HG03139 (cell line): Measurements from ENCODE around the gene AKAP6.
"Not testable (repeated sequence)": the region's sequence is repeated elsewhere in the genome, so short reads cannot be mapped to it uniquely, and the experiment has no call there.

Source experiments
- ATAC-seq: cut with Tn5 transposase; IDR thresholded peaks from one replicate; pipeline ENCODE4 v1.9.1; 2021; ENCODE audit not compliant: unreplicated experiment

AKAP6 gene

DNA sequence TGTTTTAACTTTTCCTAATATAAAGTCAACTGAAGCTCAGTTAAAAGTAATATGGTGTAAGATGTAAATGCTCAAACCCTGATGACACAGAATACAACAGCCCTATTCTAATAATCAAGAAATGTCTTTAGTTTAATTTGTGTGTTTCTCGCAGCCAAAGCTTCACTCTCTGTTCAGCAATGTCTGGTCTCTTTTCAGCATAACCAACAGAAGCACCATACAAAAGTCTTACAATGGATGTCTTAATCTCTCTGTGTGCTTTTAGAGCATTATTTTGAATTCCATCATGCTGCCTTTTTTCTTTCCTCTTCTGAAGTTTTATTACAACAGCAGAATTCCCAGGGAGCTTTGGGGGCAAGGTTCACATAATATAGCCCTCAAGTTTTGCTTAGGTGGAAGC lies 399.4 kb downstream of the AKAP6 start:
- ATAC-seq: no peak

DNA sequence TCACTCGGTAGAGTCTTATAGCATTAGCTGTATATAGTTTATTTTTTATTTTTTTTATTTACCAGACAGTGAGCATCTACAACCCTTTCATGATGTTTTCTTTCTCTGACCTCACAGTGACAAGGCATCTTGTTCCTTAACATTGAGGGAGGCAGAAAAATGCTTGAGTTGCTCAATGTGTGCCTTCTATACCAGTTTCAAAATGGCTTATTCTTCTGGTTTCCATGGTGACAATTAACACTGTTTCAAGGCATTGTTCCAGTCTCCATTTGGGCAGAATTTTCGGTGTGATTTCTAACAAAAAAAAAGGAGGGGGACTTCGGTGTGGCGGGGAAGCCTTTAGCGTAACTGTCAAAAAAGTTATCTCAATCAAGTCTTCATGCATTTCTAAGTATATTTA lies 399.9 kb downstream of the AKAP6 start:
- ATAC-seq: no peak

DNA sequence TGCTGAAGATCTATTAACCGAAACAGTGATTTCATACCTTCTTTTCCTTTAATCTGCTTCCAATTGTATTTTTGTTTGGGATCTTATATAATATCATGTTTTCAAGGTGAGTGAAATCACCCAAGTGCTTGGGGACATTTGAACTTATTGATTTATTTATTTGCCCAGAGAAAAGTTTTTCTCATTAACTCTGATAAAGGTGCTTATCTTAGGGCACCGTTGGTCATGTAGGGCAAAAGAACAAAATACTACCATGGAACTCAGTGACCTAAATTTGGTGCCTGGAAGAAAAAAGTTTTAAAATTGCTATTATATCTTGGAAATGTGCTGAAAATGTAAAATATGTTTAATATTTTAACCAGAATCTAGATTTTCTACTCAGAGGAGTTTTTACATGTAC lies 402.2 kb downstream of the AKAP6 start:
- no peak for ATAC-seq

DNA sequence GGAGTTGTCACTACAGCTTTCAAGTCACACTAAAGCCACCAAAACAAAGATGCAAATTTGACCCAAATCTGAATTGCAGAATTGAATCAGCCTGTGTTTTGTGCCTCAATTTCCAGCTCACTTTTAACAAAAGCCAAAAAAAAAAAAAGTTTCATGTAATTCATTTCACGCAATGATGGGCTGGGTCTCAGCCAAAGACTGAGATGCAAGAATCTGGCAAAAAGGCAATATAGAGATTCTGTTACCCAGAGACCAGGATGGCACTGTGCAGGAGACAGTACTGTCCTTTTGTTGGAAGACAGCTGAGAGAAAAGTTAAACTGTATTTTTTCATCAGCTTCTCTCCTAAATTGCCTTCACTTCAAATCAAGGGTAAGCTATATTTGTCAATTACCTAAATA lies 403.9 kb downstream of the AKAP6 start:
- no peak for ATAC-seq

DNA sequence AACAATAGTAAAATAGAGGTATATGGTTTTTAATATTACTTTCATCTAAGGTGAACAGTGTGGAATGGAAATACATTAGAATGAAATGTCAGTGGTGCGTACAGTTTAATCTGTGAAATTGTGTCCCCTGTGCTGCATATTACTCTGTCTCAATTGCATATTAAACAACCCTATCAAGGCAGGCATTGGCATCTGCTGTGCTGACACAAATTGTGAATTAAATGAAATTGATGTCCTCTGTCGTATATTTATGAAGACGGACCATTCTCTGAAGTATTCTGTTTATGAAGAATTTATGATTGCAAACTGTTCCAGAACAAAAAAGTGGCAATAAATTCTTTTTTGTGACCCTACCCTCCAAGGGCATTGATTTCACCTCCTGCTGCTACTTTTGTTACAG lies 405.2 kb downstream of the AKAP6 start:
- no peak for ATAC-seq

DNA sequence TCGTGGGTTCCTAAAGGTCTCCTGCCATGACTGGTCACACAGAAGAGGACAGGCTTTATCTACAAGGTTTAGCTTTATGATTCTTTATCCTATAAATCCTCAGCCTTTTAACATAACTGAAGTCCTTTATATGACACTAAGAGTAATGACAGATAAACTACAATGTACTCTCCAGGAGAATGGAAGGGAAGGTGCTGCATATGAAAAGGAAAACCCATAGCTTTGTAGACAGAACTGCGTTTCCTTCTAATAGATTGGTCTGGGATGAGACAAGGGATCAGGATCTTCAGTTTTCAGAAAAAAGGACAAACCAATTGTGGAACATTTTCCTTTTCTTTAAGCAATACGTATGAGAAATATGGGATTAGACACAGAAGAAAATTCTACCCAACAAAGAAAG lies 408.5 kb downstream of the AKAP6 start:
- no peak for ATAC-seq

DNA sequence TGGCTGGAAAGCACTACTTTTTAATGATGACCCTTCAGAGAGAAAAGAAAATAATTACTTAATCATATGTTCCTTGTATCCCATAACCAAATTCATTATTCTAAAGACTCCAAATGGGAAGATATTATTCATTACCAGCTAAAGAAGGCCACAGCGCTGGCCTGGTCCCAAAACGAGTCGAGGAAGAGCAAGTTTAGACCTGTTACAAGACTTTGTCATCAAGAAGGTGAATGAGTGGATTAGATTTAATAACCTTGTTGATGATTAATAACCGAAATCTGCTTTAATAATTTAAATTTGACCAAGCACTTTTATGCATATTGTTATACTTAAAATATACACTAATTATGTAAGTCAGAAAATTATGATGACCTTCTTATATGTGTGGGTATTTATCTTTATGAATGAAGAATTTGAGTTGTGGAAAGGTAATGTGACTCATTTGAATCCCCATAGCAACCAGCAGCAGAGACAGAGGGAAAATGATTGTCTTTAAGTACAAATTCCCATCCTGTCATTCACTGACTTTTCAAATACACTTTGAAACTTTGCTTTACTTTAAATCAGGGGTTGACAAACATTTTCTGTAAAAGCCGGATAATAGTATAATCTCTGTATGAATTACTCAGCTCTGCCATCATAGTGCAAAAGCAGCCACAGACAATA lies 409.2 kb downstream of the AKAP6 start:
- no peak for ATAC-seq

DNA sequence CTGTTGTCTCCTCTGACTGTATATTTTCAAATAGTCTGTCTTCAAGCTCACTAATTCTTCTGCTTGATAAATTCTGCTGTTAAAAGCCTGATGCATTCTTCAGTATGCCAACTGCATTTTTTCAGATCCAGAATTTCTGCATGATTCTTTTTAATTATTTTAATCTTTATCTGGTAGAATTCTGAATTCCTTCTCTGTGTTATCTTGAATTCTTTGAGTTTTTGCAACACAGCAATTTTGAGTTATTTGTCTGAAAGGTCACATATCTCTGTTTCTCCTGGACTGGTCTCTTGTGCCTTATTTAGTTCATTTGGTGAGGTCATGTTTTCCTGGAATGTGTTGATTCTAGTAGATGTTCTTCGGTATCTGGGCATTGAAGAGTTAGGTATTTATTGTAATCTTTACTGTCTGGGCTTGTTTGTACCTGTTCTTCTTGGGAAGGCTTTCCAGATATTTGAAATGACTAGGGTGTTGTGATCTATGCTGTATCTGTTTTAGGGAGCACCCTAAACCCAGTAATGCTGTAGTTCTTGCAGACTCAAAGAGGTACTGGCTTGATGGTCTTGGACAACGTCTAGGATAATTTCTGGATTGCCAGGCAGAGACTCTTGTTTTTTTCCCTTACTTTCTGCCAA lies 415.8 kb downstream of the AKAP6 start:
- no peak for ATAC-seq

DNA sequence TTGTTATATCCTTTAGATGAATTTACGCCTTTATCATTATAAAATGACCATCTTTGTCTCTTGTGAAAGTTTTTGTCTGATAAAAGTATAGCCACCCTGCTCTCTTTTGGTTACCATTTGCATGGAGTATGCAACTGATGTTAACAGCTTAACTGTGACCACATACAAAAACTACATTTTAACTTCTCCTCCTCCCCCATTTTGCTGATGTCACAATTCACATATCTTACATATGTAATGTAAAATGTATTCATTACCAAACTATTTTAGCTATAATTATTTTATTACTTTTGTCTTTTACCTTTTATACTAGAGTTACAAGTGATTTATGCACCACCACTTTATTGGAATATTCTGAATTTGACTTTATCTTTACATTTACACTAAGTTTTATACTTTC lies 425.1 kb downstream of the AKAP6 start:
- ATAC-seq: no peak

DNA sequence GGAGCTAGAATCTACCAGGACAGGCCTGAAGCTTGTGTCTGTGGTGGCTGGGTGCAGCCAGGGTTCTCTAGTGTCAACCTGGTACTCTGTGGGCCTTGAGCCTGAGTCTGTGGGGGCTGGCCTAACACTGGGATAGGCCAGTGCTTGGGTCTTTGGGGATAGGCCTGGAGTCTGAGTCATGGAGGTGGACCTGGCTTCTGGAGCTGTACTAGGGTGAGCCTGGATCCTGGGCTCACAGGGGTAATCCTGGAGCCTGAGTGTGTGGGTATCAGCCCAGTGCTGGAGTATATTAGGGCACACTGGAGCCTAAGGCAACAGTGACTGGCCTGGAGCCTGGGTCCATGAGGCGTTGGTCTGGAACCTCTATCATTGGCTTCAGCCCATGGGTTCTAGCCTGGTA lies 427.1 kb downstream of the AKAP6 start:
- no peak for ATAC-seq

DNA sequence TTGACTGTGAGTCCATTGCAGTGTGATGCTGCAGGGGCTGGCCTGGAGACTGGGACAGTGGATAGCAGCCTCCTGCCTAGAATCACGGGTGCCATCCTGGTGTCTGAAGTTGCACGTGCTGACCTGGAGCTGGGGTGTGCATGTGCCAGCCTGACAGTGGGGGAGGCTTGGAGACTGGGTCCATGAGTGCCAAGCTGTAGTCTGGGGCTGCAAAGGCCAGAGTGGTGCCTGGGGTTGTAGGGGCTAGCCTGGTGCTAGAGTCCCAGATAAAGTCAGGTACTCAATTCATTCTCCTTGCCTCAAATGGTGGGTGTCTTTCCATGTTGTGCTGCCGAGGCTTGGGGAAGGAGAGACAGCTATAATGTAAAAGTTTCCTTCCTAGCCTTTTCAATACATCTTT lies 427.7 kb downstream of the AKAP6 start:
- no peak for ATAC-seq

DNA sequence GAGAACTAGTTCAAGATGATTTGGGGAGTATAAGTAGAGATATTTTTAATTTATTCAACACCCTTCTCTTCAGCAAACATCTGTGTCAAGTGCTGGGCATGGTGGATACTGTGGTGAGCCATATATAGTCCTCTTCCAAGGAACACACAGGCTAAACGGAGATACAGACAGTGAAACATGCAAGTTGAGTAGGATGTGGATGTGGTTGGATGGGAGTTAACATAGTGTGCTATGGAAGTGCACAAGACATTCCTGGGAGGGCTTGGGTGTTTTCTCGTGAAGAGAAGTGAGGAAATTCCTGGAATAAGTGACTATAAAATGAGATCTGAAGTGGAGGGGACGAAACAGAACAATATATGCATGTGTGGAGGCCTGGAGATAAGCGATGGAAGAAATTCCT lies 428.5 kb downstream of the AKAP6 start:
- no peak for ATAC-seq

DNA sequence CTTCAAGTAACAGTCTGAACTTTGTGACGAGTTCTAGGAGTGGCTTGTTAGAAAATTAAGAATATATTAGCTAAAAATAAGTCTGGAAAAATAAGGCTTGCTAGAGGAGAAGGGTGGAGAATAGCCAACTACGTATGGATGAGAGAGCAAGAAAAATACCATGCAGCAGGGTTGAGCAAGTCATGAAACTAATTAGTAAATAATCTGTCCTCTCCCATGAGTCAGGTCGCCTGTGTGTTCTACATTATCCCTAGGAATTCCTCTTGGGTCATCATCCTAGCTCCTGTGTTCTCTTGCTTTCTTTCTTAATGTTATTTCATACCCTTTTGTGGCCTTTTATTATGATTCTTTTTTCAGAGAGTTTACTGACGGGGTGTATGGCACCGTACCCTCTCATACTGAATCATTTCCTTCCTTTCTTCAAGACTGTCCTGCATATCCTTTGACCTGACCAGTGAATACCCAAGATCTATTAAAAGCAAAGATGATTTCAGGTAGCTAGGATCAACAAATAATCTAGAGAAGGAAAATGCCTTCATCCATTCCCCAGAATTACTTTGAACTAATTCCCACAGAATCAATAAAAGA lies 432.4 kb downstream of the AKAP6 start:
- no peak for ATAC-seq

DNA sequence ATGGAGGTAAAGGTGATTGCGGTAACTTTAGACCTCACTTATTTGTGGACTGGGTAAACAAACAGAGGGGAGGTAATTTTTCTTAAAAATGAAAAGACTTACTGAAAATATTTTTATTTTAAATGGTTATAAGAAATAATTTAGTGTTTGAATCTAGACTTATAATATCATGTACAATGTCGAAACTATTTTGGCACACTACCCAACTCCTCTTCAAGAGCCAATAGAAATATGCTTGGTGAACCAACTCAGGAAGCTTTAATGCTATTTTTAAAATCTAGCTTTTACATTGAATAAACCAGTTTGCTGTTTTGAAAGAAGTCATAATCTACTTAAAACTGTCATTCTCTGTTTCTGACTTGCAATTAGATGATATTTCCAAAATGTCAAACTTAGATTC lies 433.8 kb downstream of the AKAP6 start:
- no peak for ATAC-seq

DNA sequence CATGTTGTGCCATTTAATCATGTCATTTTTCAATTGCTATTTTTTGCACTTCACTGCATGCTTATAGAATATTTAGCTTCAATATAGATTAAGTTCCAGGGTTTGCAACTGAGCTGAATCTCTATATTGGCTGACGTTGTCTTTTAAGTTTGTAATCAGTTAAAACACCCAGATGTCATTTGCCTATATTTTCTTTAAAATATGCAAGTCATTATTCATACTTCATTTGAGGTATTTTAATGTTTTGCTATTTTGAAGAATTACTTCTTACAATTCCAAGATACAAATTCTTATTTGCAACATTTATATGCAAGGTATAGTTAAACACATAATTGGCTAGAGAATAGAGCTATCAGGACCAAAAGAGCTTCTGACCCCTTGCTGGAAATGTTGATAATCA lies 434.6 kb downstream of the AKAP6 start:
- no peak for ATAC-seq

DNA sequence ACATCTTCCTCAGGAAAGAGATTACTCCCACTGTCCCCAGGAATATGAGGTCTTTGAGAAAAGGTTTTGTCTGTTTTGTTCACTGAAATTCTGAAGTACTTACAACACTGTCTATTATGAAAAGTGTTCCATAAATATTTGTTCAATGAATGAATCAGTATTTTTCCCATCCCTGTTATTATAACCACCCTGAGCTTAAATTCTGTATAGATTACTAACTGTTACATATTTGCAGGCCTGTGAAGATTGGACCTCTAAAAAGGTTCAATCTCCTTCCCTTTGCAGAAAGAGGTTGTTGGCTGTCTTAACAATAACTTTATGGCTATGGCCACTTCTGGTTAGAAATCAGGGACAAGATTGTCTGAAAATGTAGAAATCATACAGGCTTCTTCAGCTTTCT lies 435.0 kb downstream of the AKAP6 start:
- ATAC-seq: no peak

DNA sequence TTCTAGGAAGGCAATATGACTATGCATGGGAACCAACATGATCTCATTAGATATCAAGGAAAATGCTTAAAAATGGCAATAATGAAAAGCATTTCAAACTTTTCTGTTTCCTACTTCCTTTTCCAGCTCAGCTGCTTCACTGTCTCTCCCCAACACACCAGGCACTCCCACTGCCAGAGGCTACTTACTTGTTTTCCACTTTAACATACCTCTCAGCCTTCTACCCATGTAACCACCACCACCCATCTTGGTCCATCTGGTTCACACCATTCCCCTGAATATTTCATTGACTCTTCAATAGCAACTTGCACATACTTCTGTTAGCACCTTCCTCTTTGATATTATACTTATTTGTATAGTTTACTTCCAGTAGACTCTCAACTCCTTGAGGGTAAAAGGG lies 441.3 kb downstream of the AKAP6 start:
- ATAC-seq: no peak

DNA sequence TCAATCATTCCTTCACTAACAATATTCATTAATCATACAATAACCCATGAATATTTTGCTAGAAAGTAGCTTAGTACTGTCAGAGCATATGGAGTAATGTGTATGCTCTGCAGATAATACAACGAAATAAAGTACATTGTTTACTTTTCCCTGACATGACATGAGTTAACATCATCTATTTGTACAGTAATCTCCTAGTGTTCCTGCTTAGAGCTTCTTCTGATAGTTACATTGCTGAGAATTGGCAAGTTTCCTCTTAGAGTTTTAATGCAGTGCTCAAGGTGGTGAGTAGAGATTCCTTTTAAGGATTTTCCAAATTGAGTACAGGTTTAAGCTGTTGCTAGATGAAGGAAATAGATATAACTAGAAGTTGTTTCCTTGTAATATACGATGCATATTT lies 445.1 kb downstream of the AKAP6 start:
- ATAC-seq: no peak

DNA sequence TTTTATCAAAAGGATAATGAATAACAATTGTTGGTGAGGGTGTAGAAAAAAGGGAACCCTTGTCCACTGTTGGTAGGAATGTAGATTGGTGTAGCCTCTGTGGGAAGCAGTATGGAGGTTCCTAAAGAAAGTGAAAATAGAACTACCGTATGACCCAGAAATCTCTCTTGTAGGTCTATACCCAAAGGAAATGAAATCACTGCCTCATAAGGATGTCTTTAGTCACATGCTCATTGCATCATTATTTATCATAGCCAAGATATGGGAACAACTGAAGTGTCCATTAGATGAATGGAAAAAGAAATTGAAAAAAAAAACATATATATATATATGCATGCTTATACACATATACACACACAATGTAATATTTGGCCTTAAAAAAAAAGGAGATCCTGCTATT lies 450.7 kb downstream of the AKAP6 start:
- no peak for ATAC-seq

DNA sequence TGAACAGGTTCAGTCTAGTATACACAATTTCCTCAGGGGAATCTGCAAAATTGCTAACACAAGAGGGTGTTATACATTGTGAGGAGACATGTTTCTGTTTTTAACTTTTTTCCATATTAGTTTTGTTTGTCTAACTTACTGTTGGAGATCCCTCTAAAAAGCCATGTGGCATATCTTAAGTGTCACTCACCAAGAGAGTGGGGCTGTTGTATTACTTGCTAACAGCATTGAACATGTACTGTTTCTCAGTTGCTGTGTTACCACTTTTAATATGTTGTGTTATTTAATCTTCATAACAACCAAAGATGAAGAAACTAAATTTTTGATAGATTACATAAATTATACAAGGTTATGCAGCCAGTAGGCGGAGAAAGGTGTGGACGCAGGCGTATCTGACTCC lies 455.3 kb downstream of the AKAP6 start:
- ATAC-seq: no peak

DNA sequence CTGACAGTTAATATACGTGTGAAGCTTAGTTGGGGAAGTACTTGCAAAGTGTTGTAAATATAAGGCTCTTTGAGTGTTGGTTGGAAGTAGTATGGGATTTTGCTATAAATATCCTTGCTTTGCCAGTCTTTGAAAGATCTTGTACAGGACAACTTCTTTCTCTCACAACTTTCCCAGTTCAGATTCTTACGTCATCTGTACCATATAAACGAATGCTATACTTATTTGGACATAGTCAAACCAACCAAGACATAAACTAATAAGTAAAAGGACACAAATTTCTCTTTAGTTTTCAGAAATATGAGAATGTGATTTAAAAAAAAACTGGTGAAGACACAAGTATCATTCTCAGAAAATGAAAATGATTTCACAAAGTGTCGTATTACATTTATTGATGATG lies 456.5 kb downstream of the AKAP6 start:
- ATAC-seq: no peak

DNA sequence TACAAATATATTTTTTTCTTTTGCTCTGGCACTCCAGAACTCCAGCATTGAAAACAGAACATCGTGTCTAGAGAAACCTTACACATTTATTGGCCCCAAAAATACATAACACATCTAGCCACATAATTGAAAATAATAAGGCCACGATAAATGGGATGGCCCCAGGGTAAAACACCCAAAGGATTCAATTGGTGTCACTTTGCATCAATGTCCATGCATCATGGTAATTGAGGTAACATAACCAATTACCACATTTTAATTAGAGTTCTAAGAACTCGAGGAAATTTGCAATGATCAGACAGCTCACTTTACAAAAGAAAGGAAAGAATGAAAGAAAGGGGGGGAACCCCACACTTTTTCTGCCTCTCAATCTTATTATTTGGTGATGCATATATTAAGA lies 457.8 kb downstream of the AKAP6 start:
- no peak for ATAC-seq

DNA sequence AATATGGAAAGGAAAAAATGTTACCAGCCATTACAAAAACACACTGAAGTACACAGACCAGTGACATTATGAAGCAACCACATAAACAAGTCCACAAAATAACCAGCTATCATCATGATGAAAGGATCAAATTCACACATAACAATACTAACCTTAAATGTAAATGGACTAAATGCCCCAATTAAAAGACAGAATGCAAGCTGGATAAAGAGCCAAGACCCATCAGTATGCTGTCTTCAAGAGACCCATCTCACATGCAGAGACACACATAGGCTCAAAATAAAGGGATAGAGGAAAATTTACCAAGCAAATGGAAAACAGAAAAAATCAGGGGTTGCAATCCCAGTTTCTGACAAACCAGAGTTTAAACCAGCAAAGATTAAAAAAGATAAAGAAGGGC lies 463.9 kb downstream of the AKAP6 start:
- not testable (repeated sequence) for ATAC-seq
